DMS 273 (cell line): ENCODE data around the gene SPRYD3.

ENCODE experiments used
- DNase-seq: peaks from one replicate; lab custom pipeline; 2025; ENCODE audit not compliant: unreplicated experiment; lab: John Stamatoyannopoulos, UW

The SPRYD3 gene

DNA sequence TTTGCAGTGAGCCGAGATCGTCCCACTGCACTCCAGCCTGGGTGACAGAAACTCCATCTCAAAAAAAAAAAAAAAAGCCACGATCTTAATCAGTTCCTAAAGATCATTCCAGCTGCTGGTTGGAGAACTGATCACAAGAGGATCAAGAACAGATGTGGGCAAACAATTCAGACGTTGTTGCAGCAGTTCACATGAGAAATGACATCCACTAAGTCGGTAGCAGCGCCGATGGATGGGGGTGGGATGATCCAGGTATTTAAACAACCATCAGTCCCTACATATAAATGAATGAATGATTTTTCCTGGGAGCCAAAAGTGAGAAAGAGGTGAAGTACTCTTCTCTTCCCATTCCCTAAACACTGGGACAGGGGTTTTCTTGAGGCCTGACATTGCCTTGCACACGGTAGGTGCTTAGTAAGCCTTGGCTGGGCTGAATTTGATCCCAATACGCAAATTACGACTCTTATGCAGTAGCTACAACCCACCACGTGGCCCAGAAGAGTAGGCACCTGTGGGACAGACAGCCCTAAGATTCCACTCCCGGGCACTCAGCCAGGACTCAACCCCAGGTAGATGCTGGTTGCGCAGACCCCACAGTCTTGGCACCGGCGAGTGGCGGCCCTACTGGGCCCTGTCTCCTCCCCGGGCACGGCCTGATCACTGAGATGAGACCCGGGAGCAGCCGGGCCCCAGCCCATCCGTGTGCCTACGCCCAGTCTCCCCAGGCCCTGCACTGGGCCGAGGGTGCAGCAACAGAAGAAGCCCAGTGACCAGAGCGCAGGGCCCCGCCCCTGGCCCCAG is 565 bp downstream of the SPRYD3 start:
- DNase-seq: peak; percentile 63

DNA sequence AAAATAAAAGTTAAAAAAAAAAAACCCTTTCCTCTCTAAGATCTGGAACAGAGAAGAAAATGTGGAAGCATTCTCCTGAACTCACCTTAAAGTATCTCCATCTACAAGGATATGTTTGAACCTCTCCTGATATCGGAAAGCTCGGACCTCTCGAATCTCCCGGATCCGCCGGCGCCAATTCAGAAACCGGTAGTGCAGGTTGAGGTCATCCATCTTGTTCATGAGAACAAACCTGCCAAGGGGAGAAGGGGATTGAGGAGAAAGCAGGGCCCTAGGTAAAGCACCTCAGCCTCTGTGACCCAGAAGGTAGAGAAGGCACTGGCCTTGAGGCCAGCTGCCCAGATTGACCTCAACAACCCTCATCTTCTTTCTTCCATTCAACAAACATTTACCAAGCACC is 2.2 kb downstream of the SPRYD3 start:
- DNase-seq: no peak

DNA sequence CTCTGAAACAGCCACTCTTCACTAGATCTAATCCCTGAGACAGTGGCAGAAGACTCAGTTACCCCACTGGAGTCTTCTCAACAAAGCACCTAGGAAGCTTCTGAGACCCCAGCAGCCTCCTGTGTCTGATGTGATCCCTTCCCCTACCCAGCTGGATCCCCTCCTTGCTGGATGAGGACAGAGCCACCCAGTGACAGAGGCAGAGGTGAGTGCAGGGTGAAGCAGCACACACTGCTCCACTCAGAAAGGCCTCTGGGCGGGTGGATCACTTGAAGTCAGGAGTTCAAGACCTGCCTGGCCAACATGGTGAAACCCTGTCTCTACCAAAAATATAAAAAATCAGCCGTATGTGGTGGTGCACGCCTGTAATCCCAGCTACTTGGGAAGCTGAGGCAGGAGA is 2.7 kb downstream of the SPRYD3 start:
- DNase-seq: no peak

DNA sequence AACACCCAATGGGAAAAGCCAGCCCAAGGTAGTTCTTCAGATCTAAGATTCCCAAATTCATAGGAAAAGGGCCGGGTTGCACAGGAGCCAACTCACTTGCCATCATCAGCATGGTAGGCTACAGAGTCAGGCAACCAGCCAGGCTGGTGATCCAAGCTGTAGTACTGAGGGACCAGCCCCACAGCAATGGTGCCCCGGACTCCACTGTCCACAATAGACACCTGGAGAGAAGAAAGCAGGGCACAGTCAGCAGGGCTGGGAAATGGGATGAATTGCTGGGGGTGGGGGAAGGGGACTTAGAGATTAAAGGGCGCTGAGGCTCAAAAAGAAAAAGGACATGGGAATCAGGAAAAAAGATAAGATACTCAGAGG is 4.2 kb downstream of the SPRYD3 start:
- DNase-seq: no peak

DNA sequence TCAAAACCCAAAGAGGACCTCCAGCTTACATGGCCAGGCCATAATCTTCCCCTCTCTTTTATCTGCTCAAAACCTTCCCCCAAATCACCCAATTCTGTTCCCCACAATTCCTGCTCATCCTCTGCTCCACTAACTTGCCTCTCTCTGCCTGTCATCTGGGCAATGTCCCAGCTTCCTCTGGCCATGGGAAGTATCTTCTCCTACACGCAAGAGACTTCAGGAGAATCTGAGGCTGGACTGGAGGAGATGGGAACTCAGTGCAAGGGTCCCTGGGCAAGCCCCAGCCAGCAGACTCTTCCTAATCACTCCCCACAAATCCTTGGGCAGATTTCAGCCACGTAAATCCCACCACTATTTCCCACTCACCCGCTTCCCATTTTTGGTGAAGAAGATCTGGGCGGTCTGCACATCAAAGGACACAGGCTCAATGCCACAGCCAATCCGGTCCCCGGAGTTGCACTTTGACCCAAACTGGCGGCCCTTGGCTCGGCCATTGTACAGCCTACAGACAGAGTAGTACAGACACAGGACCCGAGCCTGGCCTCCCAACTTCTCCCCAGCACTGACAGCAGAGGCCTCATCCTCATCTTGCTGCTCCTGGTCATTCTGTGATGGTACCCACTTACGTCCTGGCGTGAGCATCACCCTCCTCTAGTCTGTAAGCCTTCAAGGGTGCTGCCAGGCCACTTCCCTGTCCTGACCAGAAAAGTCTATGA is 4.7 kb downstream of the SPRYD3 start:
- no peak for DNase-seq

DNA sequence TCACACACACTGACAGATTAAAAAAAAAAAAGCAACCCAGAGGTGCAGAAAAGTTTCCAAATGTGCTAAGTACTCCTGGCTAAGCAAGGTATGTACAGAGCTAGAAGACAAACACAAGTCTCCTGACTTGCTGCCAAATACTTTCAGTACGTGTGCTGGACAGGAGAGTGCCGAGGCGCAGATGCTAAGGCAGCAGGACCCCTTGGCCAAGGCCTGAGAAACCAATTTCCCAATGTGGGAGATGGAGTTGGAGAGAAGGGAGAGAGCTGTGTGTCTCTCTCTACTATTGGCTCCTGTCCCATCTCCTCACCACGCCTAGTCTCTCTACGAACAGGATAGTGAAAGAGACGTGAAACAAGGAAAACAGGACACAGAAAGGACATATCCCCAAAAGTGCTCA is 5.3 kb downstream of the SPRYD3 start:
- DNase-seq: no peak

DNA sequence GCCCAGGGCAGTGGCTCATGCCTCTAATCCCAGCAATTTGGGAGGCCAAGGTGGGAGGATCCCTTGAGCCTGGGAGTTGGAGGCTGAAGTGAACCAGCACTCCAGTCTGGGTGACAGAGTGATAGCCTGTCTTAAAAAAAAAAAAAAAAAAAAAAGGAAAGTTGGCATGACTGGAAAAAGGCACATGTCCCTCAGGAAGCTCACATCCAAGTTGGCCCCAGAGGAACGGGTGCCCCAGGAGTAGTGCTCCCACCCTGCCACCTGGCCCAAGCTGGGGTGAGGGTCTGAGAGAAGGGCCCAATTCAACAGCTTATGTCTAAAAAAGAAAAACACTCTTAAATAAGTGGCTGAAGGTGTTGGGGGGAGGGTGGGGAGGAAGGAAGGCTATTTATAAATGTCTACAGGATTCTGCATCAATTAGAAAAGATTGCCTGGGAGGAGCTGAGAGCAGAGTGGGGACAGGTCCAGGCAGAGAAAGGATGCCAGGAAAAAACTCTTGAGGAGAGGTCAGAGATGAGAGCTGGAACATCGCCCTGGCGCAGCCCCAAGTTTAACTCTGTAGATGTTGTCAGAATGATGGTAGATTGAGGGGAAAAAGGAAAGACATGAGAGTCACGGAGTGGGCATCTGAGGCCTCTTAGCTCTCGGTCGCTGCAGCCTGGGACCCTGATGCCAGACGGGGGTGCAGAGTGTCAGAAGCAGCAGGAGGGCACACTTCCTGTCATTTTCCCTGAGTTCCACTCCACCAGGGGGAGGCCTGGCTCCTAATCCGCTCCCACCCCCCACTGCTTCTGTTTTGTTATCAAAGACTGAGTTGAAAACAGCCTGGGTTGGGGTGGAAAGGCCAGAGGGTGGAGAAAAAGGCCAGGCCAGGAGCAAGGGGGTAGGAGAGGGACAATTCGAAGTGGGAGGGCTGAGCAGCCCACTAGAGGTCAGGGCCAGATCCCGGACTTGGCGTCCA is 7.3 kb downstream of the SPRYD3 start:
- DNase-seq: peak; percentile 40

DNA sequence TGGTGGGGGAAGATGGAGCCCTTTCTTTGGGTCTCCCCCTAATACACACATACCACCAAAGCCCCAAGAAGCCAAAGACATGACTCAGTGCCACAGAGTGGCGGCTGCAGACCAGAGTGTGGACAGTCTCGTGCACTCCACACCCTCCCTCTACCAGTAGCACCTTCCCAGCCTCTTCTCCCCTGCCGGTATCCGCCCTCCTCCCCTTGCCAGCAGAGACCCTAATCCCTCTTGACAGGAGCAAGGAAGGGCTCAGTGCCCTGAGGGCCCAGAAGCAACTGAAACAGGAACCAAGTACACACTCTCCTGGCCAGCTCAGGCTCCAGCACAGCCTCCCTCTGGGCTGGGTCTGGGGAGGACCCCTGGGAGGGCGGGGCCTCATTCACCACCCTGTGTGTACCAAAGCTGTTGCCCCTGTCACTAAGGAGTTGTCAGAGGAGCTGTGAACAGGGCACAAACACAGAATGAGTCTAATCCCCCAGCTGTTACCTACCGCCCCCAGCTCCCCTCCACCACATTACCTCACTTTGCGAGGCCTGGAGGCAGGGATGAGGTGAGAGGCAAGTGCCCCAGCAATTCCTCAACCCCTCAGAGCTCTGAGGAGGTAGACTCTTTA is 8.2 kb downstream of the SPRYD3 start:
- no peak for DNase-seq

DNA sequence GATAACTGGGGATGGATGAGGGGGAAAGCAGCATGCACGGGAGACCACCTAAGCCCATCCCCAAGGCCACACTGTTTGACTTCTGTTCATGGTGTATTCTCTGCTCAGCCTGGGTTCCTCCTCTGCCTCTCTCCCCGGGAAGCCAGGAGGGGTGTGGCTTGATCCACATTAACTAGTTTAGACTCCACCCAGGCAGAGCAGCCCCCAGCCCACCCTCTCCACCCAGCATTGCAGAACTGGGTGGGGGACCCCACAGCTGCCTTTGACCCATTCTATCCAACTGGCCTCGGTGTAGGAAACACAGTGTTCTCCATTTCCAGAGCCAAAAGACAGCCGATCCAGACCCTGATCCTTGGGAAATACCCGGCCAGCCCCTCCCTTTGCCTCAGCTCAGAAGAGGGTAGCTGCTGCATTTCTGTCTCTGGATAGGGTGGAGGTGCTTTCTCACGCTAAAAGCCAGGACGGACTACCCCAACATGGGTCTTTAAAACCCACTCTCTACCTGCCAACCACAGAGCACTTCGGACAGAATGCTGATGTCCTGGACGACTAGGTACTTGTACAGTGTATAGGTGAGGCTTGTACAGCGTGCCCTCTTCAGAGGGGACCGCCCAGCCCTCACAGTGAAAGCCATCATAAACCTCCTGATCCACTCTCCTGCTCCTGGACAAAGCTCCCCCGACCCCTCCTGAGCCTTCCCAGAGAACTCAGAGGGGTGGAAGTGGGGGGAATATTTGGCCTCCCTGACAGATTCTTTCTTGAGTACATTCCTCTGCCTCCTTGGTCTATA is 9.4 kb downstream of the SPRYD3 start:
- DNase-seq: no peak

DNA sequence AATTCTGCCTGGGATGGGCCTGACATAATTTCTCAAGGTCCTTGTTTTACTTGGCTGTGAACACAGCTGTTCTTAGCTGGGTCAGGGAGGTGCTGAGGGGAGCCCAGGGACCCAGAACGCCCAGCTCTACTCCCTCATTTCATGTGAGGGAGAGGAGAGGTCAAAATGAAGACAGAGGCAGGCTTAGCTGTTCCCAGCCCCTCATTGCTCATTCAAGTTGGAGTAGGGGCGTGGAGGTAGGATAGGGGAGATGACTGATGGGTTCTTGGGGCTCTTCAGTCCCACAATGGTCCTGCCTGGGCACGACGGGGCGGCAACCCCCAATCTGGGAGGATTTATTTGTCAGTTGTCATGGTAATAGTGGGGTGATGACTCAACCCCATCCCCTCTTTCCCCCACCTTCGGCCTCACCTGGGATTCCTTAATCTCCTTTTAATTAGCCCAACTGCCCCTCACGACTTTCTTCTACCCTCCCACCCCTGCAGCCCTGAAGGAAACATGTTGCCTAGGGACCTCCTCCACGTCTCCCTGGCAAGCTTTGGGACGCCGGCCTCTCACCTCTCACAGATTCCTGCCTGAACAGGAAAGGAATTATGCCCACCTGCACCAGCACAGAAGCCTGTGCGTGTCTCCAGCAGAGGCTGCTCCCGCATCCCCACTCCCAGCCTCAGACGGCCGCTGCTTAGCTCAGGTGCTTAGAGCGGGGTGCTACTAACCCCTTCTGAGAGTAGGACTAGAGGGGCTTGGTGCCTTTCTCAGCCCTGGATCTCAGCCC is 10.2 kb downstream of the SPRYD3 start:
- DNase-seq: no peak

DNA sequence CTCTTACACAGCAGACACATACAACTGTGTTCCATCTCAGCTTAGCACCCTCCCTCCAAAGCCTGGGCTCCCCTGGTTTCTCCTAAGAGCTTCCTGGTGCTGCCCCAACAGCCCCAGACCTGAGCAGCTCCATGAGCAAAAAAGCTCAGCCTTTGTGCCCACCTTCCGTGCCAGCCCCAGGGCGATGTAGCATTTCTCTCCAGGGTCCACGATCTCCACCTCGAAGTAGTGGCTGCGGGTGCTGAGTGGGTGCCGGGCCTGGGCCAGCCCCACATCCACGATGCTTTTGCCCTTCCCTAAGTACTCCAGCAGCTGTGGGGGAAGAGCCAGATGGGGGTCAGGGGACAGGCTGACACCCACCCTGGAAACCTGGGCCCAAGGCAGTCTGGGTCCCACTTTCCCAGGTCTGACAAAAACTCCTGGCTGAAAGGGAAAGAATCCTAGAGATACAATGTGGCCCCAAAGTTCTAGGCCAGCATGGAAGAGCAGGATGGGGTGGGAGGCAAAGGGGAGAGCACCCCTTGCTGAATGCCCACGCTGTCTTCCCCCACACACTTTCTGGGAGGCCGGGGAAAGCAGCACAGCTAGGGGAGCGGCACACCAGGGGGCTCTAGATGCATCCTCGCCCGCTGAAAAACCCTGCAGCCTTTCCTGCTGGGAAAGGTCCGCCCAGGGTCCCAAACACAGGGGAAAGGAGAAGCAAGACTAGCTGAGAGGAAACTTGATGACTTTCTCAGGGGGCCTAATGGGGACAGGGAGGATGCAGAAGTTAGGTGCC is 11.0 kb downstream of the SPRYD3 start:
- DNase-seq: no peak

DNA sequence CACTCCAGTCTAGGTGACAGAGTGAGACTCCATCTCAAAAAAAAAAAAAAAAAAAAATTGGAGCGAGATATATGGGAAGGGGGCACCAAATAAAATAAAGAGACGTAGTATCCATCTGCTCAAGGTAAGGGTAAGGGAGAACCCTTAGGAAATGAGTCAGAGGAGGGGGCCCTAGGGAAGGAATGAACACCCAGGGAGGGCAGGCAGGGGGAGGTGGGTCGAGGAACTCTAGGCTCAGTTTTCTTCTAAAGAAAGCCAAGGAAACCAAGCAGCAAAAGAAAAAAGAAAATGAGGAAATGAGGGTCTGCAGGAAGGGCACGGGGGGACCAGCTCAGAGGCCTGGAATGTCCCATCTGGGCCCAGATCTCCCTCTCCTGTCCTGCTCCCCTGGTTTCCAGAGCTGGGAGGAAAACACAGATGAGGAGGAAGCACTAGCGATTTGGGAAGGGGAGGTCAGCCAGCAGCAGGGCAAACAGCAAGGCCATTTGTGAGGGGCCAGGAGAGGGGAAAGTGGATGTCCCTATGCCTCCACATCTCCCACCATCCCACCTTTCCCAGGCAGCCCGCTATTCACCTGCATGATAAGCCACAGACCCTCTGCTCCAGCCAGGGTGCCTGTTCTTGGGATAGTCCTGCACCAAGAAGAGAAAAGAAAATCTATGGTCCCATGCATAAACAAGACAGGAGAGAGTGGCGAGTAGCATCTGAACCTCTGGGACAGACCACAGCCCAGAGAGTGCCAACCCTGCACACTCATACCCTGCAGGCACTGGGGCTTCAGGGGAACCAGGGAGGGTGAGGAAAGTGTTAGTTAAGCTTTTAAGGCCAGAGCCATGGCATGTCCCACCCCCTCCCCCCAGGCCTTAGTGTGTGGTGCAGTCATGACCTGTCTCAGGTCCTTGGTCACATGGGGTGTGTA is 11.9 kb downstream of the SPRYD3 start:
- DNase-seq: no peak

DNA sequence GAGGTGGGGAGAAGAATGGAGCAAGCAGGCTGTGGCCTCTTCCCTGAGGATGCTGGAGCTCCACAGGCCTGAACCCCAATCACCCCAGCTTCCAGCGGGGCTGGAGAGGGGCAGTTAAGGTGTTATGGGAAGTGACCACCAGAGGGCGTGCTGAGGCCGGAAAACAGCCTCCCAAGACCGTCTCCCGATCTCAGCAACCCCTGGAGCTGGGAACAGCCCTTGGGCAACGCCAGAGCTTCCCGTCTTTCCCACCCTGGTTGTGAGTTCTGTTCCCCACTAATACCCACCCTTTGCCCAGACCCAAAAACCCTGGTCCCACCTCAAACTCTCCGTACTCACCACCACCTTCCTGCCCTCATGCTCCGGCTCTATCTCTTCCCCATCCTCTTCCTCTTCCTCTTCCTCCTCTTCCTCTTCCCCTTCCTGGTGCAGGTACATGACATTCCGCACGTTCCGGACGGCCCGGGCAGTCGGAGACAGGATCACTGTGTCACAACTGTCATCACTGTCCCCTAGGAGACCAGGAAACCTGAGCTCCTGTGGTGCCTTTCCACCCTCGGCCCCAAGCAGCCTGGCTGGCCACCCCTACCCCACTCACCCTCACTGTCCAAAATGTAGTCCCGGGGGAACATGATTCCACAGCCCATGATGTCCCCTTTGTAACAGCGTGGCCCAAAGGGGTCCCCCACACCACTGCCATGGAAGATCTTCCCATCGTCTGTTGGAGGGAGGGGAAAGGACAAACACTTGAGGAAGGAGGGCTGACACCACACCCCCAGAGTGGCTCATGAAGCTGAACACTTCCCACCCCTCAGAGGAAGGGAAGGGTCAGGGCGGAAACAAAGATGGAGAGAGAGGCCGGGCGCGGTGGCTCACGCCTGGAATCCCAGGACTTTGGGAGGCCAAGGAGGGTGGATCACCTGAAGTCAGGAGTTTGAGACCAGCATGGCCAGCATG is 12.9 kb downstream of the SPRYD3 start:
- peak; percentile 82 for DNase-seq

DNA sequence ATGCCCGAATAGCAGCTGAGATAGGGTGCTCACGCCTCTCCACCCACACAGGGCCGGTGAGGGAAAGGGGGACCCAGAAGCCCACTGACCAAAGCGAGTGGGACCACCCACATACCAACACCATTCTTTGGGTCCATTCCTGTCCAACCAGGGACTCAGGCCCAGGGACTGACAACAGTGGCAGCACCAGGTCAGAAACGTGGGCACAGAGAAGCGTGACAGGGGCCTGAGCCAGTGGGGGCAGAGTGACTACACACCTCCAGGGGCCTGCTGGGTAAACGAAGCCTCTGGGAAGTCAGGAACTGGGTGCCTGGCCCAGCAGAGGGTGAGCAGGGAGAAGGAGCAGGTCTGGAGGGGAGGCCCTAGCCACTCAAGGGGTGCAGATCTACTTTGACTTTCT is 13.7 kb downstream of the SPRYD3 start:
- no peak for DNase-seq

DNA sequence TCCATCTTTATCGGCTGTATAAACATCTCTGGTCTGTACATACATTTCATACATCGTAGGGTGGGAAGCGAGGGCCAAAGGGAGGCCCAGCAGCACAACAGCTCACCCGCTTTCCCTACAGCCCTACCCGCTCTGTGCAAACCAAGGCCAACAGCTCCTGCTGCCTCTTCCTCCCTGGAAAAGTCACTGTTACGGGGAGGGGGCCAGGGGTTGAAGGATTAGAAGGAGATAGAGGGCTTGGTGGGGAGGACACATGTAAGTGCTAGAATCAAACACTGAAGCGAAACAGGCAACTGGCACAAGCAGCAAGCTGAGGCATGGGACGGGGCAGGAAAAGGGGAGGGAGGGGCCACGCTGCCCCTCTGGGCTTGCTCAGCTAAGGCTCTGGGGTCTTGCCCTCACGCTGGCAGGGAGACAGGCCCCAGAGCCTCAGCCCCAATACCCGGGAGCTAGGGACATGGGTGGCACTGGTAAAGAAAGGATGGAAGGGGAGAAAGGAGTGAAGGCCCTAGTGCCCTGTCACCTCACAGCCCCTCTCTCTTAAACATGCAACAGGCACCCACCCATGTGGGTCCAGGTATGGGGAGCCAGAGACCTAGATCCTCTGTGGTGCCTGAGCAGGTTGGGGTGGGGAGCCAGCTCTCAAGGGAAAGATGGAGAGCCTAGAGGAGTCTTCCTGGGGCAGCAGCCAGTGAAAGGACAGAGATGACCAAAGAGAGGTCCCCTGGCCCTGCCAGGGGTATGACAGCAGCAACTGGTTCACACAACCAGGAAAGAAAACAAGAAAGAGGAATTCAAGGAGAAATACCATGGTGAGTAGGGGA is 14.4 kb downstream of the SPRYD3 start:
- no peak for DNase-seq
